Choroid plexus epithelial cell (primary cell): Measurements from ENCODE around the gene SACS.

Experiments
- DNase-seq: peaks from one replicate; pipeline ENCODE4 v3.0.0-alpha.2; 2010; ENCODE audit warnings: low read depth
- H3K4me3 ChIP-seq: 2 replicates; pipeline ENCODE4 v1.5.1; 2011; ENCODE audit warnings: low read depth, mild to moderate bottlenecking, control low read depth, low read length, moderate library complexity
- CTCF ChIP-seq: conservative IDR thresholded peaks from 2 replicates; pipeline ENCODE4 v1.5.1; 2011; ENCODE audit warnings: low read depth, mild to moderate bottlenecking, control low read depth, inconsistent platforms, low read length, moderate library complexity

Gene SACS

GRCh38 chr13:23456437-23457210 lies 23.1 kb upstream of the SACS start:
- H3K4me3 ChIP-seq, result no peak overlapping the region
- DNase-seq, result no peak
- TF ChIP-seq CTCF, result no peak

DNA sequence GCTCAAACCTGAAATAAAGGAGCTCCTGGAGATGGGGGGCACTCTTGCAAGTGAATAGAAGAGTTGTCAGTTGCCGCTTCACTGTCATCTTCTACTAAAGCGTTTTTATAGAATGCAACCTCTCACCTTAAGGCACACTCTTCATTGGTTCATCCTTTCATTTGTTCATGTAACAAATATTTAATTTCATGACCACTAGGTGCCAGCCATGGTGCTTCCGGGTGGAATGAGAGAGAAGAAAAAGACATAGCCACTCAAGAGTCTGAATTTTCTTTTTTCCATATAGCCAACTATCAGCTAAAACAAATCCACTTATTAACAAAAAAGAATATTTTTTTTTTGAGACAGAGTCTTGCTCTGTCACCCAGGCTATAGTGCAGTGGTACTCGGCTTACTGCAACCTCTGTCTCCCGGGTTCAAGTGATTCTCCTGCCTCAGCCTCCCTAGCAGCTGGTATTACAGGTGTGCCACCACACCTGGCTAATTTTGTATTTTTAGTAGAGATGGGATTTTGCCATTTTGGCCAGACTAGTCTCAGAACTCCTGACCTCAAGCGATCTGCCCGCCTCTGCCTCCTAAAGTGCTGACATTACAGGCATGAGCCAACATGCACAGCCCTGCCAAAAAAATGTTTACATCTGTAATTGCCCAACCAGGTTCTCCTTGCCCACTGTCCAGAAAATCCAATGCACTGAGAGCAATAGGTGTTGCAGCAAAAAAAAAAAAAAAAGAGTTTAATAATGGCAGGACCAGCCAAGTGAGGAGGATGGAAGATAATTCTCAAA lies 22.1 kb upstream of the SACS start:
- TF ChIP-seq CTCF, result peak; percentile 3
- H3K4me3 ChIP-seq, result no peak overlapping the region
- no peak for DNase-seq

DNA sequence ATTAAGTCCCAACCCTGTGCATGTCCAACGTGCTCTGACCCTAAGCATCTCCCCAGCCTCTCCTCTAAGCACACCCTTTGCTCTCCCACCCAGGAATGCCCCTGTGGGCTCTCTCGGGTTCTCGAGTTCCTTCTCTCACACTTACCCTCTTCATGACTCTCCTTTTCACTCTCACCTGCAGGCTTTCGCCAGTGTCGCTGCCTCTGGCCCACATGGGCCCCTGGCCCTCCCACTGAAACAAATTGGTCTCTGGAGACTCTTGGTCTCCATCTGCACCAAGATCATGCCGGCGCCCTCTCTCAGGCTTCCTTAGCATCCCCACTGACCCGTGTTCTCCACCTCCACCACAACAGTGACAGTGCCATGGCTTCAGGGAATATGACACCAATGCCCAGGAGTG lies 19.6 kb upstream of the SACS start:
- no peak for DNase-seq

DNA sequence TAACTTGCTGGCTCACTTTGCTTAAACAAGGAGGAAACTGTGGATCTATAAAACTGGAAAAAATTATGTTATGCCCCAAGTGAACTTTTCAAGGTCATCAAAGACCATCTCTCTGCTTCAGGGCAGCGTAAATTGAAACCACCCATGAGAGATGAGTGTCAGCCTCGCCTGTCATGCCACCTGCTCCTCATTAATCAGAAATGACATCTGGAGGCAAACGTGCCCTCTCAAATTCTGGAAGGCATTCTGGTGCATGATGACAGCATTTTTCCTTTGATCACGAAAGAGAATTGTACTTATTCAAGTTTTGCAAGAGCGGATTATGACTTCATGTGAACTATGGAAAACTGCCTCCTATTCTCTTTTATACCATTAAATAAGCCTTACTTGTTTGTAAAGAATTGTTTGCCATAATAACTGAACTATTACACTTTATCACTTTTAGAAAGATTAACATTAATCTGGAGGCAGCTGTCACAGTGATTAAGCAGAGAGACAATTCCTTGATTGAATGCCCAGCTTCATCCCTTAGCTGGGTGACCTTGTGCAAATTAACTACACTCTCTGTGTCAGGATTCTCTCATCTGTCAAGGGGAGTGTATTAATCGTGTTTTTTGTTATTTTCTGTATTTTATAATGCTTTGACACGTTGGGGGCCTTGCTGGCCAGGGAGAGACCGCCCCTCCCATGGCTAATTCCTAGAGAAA lies 17.0 kb upstream of the SACS start:
- H3K4me3 ChIP-seq, result no peak overlapping the region
- TF ChIP-seq CTCF, result no peak
- DNase-seq, result no peak

More for the DNA sequence above, 19.6 kb upstream of the SACS start:
- TF ChIP-seq CTCF, result no peak
- H3K4me3 ChIP-seq, result no peak overlapping the region

DNA sequence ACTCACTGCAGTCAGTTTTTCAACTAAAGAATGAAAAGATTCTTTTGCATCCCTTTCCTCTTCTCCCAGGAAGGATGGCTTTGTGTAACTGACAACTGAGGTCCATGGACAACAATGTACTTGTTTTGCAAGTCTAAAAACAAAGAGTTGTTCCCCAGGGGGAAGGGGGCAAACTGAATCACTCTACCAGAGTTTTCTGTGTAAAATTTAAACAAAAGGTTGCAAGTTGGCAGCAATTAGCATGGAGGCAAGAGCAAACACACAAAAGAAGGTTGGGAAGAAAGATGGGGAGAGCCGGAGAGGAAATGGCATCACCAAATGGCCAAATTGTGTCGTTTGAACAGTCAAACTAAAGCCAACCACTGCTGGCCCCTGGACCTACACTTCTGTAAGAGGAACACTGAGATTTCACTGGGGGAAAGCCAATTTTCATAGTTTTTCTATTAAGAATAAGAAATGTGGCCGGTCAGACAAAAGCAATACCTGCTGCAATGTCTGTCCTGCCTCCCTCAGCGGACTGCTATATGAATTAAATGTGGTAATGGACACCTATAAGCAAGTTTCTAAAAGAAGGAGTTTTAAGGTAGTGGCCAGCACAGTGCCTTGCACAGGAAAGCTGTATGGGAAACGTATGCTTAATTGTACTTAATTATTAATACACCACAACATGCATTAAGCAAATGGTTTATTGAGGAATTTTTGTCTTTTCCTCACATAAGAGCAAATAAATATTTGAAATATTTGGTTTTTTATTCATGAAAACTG lies 16.1 kb upstream of the SACS start:
- DNase-seq, result no peak
- no peak overlapping the region for H3K4me3 ChIP-seq
- TF ChIP-seq CTCF, result no peak

- no peak for TF ChIP-seq CTCF
- H3K4me3 ChIP-seq, result no peak overlapping the region
- DNase-seq, result peak; percentile 35
These were observed 14.4 kb upstream of the SACS start for GRCh38 chr13:23447927-23448326.
